Measurements from ENCODE around the gene UROC1. TPM values are rescaled to one million over a fixed set of nuclear protein-coding genes. Genes with fewer than 3 reads are reported as not detected.

UROC1 gene
- total and polyA plus RNA-seq, 2 of the 13 experiments (the other 11 are each of a cell fraction or from before 2014, with no cell fraction given), result 0.71 to 1.3 TPM

DNA sequence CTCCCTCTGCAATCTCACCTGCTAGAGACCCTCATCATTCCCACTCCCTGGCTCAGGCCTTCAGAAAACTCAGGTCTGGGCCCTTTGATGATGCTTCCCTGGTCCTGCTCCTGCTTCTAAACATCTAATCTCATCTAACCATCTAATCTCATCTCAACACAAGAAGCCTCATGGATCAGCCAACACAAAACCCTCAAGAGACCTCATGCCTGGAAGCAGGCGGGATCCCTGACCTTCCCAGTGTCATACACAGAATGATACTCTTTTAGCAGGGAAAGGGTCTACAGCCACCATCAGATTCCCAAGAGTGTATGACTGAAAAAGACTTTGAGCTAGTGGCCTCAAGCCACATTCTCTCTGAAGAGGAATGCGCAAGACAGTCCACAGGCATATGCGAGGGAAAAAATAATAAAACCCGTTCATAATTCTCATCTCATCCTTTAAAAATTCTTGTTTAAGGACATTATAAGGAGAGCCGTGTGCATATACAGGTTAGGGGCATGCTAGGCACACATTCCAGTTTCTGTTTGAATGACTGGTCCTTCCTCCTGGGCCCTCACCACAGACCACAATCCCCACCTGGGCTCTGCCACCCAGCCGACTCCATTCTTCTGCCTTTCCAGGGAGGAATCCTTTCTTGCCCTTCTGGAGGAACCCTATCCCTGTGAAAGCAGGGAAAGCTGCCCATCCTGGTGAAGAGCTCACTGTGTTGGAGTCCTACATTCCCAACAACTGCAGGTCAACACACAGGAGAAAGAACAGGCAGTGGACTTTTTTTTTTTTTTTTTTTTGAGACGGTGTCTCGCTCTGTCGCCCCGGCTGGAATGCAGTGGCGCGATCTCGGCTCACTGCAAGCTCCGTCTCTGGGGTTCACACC, 44.0 kb downstream of the UROC1 start (continued):
- TF ChIP-seq ZNF605 (CRISPR knock-in tag; IDR thresholded peaks at IDR 0.05), result no peak

DNA sequence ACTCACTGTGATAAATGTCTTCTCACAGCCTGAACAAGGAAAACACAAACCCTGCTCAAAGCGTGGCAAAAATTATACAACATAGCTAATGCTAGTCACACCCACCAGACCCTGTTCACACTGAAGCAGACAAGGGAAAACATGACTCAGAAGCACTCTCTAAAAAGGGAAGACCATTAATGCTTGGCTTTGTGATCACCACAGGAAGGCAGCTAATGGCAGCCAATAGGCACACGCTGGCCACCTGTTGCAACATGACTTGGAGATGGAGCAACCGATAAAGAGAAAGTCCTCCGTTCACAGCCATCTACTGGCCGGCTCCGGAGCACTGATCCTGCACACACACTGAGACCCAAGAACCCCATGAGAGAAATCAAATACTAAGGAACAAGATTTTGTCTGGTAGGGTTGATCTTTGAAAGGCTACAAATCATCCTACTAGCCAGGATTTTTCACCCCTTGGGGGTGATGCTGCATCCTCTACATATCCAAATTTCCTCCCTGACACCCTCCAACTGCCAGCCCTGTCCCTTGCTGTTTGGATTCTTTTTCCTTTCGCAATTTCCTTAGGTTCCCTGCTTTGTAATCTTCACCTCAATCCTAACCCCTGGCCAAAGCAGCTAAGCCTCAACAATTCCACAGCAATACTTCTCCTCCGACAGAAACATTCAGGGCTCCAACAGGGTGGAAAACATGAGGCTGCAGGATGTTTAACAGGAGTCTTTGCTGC, 45.1 kb downstream of the UROC1 start:
- H3K4me3 ChIP-seq (replicated peaks in 1 of 3; ENCODE audit: insufficient read depth in 1 of 3, low read depth in 2 of 3, low read length in 3 of 3), result peak overlapping the region; percentile 68 to 76 (median 70)
- peaks cover 11 to 41% of the 10 kb centered on the region in 2 experiments for H3K36me3 ChIP-seq (replicated peaks in 1 of 2; ENCODE audit: control insufficient read depth in 1 of 2, insufficient read depth in 2 of 2, low read length in 2 of 2)
- no peaks in the 10 kb centered on the region; a peak in 1 of 5 replicates for H3K27me3 ChIP-seq (ENCODE audit: control insufficient read depth in 1 of 2, insufficient read depth in 2 of 2, low read length in 2 of 2)
- H3K27ac ChIP-seq (ENCODE audit: extremely low read length, insufficient read depth, low read length), result peak overlapping the region; percentile 70
- H3K9ac ChIP-seq (ENCODE audit: insufficient read depth, low read depth, low read length), result peak overlapping the region; percentile 76
- peaks cover 26% of the 10 kb centered on the region for H4K20me1 ChIP-seq (ENCODE audit: insufficient read depth, low read length)
- ChIA-PET CTCF (ENCODE audit: low intra/inter-chr PET ratio, low total read pairs) (no interaction called here), POLR2A (interaction anchor here (0.9 to 3.6 kb wide), 7 partner anchors 10 to 57 kb away, joined by 3 to 39 read pairs (median 6); partner anchors contain the start of gene CHST13)
- in situ Hi-C loops (cut with HindIII; ENCODE audit: extremely low pct_ligation_motif_present, low pct_unique_long_range_greater_than_20kb), result no loop called here
- peak; percentile 94 for DNase-seq (ENCODE audit: low spot score)
- BruUV-seq (replicated peaks), result TSS peak; percentile 55
- H3K9me3 ChIP-seq (ENCODE audit: low read length), result no peaks in the 10 kb centered on the region
- peaks cover 60% of the 10 kb centered on the region for H3K4me1 ChIP-seq (ENCODE audit: insufficient read depth, low read length)
- peaks cover 69% of the 10 kb centered on the region for H3K79me2 ChIP-seq (ENCODE audit: insufficient read depth, low read length)
- WGBS (ENCODE audit: low lambda C conversion rate), result 16% methylated on average over 7 of the region's 8 CpGs
- ATAC-seq, result peak; percentile 74
- FAIRE-seq, result peak; percentile 95
- intact Hi-C loops (cut with micrococcal nuclease; ENCODE audit: unreplicated experiment), result no loop called here
- H3K4me2 ChIP-seq (ENCODE audit: low read depth, low read length), result peak overlapping the region; percentile 87
- H2AFZ ChIP-seq (ENCODE audit: low read length), result no peak overlapping the region
- TF ChIP-seq RCOR2 (CRISPR knock-in tag; IDR thresholded peaks at IDR 0.05) (peak; percentile 57; the same call in 1 of the 2 replicates), LCORL (IDR thresholded peaks at IDR 0.05) (peak; percentile 50; the same call in 1 of the 2 replicates), LCORL (CRISPR knock-in tag; IDR thresholded peaks at IDR 0.05) (0 out of 2 replicates have a peak, but pooled peaks have one; percentile 8), ZNF839 (CRISPR knock-in tag; IDR thresholded peaks at IDR 0.05; ENCODE audit: borderline replicate concordance) (no peak), ZNF501 (CRISPR knock-in tag; IDR thresholded peaks at IDR 0.05) (peak; percentile 55; the same call in 1 of the 2 replicates), ZNF138 (CRISPR knock-in tag; IDR thresholded peaks at IDR 0.05; ENCODE audit: low read depth) (0 out of 2 replicates have a peak, but pooled peaks have one; percentile 37), ERF (CRISPR knock-in tag; IDR thresholded peaks at IDR 0.05) (peak; percentile 71; the same call in 1 of the 2 replicates), ZNF160 (CRISPR knock-in tag; IDR thresholded peaks at IDR 0.05) (no peak), TEAD3 (CRISPR knock-in tag; optimal IDR thresholded peaks at IDR 0.05; ENCODE audit: borderline replicate concordance) (peak; percentile 59), MAZ (IDR thresholded peaks at IDR 0.05; ENCODE audit: borderline replicate concordance, low read depth, low read length) (no peak), MAZ (CRISPR knock-in tag; IDR thresholded peaks at IDR 0.05; ENCODE audit: low read depth) (peak; percentile 44; the same call in 1 of the 2 replicates), NR2F6 (IDR thresholded peaks at IDR 0.05) (no peak), NR2F6 (CRISPR knock-in tag; IDR thresholded peaks at IDR 0.05) (peak; percentile 44; the same call in 1 of the 2 replicates), KDM5B (CRISPR knock-in tag; IDR thresholded peaks at IDR 0.05; ENCODE audit: borderline replicate concordance) (no peak), PHF5A (CRISPR knock-in tag; IDR thresholded peaks at IDR 0.05; ENCODE audit: low read depth, unreplicated experiment) (peak; percentile 57), TAF1 (CRISPR knock-in tag; IDR thresholded peaks at IDR 0.05) (peak; percentile 35; the same call in 1 of the 2 replicates), SMC3 (IDR thresholded peaks at IDR 0.05; ENCODE audit: low read length) (peak; percentile 61)
- TF ChIP-seq, protein P1, sequence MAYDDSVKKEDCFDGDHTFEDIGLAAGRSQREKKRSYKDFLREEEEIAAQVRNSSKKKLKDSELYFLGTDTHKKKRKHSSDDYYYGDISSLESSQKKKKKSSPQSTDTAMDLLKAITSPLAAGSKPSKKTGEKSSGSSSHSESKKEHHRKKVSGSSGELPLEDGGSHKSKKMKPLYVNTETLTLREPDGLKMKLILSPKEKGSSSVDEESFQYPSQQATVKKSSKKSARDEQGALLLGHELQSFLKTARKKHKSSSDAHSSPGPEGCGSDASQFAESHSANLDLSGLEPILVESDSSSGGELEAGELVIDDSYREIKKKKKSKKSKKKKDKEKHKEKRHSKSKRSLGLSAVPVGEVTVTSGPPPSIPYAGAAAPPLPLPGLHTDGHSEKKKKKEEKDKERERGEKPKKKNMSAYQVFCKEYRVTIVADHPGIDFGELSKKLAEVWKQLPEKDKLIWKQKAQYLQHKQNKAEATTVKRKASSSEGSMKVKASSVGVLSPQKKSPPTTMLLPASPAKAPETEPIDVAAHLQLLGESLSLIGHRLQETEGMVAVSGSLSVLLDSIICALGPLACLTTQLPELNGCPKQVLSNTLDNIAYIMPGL (CRISPR knock-in tag; IDR thresholded peaks at IDR 0.05; ENCODE audit: borderline replicate concordance in 1 of 2, low read depth in 1 of 2), result peak; percentile 40 to 60; a peak in 2 of 4 replicates
